HG02763 (cell line): ENCODE measurements around the gene PRMT1.
"Not testable (repeated sequence)": the region's sequence is repeated elsewhere in the genome, so short reads cannot be mapped to it uniquely, and the experiment has no call there.

Source experiments
- ATAC-seq: cut with Tn5 transposase; IDR thresholded peaks from one replicate; pipeline ENCODE4 v1.9.1; 2021; ENCODE audit warnings: mild to moderate bottlenecking, moderate library complexity; ENCODE audit not compliant: unreplicated experiment

Gene PRMT1

GRCh38 chr19:49677231-49677900 is at the start of gene PRMT1:
TSS of gene PRMT1 (plus strand) at chr19:49677271. CDS start at chr19:49677281, 10 bp downstream.
- ATAC-seq: no peak

GRCh38 chr19:49629659-49630058 is 47.4 kb upstream of the PRMT1 start:
- no peak for ATAC-seq

GRCh38 chr19:49631014-49631588 is 46.0 kb upstream of the PRMT1 start:
- ATAC-seq: no peak

DNA sequence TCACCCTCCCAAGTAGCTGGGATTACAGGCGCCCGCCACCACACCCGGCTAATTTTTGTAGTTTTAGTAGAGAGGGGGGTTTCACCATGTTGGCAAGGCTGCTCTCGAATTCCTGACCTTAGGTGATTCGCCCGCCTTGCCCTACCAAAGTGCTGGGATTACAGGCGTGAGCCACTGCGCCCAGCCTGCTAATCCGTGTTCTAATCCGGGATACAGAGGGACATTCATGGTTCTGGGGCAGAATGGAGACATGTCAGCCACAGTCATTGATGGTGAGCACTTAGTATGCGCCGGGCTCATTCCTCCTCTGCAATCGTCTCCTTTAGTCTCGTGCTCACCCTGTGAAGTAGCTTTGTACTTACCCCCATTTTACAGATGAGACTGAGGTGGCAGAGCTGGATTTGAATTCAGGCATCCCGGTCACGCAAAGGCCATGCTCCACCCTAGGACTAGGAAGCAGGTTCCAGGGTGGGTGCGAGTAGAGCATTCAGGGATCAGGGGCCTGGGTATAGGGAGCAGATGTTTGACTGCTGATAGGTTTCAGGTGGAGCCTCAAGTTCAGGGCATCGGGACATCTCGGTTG is 45.4 kb upstream of the PRMT1 start:
- no peak for ATAC-seq

DNA sequence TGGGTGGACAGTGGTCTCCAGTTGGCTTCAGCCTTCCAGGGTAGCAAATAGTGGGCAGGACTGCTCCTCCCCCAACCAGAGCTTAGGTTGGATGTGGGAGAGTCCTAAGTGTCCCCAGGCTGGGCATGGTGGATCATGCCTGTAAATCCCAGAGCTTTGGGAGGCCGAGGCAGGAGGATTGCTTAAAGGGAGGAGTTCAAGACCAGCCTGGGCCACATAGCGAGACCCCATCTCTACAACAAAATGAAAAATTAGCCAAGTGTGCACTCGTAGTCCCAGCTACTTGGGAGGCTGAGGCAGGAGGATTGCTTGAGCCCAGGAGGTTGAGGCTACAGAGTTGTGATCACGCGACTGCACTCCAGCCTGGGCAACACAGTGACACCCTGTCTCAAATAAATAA is 44.5 kb upstream of the PRMT1 start:
- ATAC-seq: no peak

DNA sequence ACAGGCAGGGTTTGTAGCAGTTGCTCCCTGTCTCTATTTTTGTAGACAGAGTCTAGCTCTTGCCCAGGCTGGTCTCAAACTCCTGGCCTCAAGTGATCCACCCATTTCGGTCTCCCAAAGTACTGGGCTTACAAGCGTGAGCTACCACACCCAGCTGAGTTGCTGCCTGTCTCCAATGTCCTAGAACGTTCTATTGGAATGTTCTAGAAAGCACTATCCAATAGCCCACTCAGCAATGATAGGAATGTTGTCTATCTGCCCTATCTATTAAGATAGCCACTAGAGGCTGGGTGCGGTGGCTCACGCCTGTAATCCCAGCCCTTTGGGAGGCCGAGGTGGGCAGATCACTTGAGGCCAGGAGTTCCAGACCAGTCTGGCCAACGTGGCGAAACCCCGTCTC is 43.8 kb upstream of the PRMT1 start:
- not testable (repeated sequence) for ATAC-seq

DNA sequence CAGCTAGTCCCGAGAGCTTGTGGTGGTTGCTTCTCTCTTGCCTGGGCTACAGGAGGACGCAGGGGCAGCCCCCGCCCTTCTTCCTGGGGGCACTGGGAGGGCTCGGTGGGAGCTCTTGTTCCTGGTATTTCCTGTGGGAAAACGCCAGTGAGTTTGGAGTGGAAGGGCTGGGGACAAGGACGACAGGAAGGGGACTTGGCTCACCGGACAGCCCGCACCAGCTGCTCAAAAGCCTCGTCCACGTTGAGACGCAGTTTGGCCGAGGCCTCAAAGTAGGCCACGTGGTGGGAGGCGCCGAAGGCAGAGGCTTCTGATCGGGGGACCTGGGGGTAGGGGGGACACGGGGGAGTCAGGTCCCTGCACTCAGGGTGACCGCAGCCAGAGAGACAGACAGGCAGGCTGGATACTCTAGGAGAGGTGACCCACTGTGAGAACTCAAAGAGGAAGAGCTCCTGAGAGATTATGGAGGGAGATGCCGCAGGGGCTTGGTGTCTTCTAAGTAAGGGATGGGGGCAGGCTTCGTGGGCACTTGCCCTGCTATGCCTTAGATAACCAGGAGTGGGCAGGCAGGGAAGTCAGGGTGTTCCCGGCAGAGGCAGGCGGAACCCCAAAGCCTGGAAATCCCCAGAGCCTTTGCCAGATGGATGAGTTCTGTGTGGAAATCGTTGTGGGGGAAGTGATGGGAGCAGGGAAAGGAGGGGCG is 41.4 kb upstream of the PRMT1 start:
- no peak for ATAC-seq

DNA sequence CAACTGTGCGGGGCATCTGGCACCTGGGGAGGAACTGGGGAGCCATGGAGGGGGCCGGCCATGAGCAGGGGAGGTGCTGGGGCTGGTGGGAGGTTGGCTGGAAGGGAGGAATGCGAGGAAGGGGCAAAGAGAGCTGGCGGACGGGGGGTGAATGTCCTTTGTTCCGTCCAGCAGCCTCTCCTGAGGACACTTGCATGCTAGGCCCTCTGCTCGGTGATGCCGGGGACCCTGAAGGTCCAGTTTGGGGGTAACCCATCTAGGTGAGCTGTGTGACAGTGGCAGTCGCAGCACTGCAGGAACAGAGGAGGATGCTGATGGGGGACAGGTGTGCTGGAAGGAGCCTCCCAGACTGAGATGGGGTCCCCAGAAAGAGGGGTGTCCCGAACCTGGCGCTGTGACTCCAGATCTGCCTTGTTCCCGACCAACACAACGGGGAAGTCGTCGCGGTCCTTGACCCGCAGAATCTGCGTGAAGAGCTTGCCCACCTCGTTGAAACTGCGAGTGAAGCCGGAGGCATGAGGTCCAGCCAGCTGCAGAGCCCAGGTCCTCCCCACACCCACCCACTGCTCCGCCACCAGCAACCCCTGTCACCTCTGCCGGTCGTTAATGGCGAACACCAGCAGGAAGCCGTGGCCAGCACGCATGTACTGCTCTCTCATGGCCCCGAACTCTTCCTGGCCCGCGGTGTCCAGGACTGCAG is 40.7 kb upstream of the PRMT1 start:
- ATAC-seq: no peak

DNA sequence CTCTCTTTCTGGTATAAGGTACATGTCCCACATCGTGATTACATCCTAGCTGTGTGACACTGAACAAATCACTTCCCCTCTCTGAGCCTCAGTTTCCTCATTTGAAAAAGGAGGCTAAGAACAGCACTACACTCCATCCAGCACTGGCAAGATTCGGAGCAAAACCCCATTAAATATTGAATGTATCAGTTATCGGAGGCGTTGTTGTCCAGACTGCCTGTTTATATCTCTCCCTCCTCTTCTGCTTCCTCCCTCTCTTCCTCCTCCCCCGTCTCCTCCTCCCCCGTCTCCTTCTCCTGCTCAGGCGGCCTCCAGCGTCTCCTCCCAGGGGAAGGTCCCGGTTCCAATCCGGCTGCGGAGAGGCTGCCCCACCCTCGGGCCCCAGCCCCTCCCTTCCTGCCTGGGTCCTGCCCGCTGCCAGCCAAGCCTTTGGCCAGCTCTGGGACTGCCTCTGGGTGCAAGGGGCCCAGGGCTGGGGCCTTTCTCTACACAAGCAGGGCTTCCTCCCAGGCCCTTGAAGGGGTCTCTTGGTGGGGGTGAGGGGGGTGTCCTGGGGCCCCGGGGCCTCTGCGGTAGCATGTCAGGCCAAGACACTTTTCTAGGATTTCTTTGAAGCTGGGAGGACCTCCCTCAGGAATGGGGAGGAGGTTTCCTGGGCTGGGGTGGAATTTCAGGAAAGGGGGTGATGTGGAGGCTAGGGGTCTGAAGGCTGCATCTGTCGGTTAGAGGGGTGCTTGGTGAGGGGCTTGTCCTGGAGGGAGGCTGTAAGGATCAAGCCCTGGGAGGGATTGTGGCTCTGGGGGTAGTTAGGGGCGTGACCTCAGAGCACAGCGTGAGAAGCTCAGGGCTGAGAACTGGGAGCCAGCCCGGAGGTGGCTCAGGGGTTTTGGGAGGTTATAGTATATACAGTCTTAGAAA is 39.0 kb upstream of the PRMT1 start:
- no peak for ATAC-seq

DNA sequence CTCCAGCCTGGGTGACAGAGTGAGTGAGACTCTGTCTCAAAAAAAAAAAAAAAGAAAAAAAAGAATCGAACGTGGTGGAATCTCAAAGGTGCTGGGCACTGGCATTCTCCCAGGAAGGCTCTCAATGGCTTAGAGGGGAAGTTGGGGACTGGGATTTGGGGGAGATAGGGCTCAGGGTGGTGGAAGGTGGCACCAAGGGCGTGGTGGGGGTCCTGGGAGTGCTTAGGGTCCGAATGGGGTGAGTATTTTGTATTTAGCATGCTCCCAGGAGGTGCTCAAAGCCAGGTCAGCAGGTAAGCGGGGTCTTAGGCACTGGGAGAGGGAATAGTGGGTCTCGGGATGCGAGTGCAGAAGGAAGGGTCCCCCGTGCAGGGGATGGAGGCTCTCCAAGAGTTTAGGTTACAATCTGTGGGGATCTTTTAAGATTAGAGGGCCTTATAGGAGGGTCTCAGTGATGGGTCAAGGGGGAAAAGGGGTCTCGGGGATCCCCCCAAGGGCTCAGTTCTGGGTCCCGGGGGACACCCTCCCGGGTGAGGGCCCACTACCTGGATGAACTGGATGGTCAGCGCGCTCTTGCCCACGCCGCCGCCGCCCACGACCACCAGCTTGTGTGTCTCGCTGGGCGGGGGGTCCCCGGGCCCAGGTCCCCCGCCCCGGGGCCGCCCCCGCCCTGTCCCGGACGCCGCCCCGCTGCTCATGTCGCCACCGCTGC is 37.5 kb upstream of the PRMT1 start:
- ATAC-seq: no peak

- ATAC-seq: peak; percentile 59
Measured at GRCh38 chr19:49640113-49640898, 36.8 kb upstream of the PRMT1 start, which contains the start of gene RRAS. TSS of gene RRAS (minus strand) at chr19:49640143. CDS start at chr19:49640098, 45 bp downstream.

- ATAC-seq: peak; percentile 63
Measured at GRCh38 chr19:49641688-49642491, 35.2 kb upstream of the PRMT1 start, which contains the start of gene SCAF1. TSS of gene SCAF1 (plus strand) at chr19:49642209. CDS start at chr19:49645027, 2,818 bp downstream.

GRCh38 chr19:49642492-49643035 is 34.5 kb upstream of the PRMT1 start:
- no peak for ATAC-seq

- no peak for ATAC-seq
Measured at GRCh38 chr19:49643466-49643865, 33.6 kb upstream of the PRMT1 start.

DNA sequence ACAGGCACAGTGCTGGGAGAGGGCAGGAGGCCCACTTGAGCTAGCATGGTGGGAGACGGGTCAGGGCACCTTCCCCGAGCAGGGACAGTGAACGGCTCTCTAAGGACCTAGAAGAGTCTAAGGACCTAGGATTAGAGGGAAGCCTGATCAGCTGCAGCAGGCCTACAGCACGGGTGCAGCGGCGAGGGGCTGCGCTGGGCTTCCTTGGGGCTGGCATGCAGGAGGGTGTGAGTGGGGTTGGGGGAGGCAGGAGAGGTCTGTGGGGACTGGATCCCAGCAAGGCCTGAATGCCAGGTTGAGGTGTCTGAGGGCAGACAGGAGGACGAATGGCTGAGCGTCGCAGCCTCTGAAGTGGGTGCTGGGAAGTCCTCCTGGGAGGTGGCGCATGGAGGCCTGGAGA is 31.5 kb upstream of the PRMT1 start:
- no peak for ATAC-seq

GRCh38 chr19:49645995-49646394 is 31.1 kb upstream of the PRMT1 start:
- ATAC-seq: no peak

DNA sequence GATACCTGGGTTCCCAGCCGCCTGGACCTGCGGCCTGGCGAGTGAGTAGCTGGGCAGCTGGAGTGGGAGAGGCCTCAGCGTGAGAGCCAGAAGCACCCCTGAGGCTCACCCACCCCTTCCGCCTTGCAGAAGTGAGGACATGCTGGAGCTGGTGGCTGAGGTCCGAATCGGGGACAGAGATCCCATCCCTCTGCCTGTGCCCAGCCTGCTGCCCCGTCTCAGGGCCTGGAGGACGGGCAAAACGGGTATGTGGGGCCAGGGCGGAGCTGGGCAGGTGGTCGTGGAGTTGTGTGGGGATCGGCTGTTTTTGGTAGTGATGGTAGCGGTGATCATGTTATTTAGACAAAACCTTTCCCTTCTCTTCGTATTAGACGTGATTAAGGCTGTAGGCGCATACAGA is 30.5 kb upstream of the PRMT1 start:
- no peak for ATAC-seq
